Measurements from ENCODE around the gene SPATA12.

- TF ChIP-seq POLR2A (IDR thresholded peaks at IDR 0.05): no peak
- TF ChIP-seq, protein P1, sequence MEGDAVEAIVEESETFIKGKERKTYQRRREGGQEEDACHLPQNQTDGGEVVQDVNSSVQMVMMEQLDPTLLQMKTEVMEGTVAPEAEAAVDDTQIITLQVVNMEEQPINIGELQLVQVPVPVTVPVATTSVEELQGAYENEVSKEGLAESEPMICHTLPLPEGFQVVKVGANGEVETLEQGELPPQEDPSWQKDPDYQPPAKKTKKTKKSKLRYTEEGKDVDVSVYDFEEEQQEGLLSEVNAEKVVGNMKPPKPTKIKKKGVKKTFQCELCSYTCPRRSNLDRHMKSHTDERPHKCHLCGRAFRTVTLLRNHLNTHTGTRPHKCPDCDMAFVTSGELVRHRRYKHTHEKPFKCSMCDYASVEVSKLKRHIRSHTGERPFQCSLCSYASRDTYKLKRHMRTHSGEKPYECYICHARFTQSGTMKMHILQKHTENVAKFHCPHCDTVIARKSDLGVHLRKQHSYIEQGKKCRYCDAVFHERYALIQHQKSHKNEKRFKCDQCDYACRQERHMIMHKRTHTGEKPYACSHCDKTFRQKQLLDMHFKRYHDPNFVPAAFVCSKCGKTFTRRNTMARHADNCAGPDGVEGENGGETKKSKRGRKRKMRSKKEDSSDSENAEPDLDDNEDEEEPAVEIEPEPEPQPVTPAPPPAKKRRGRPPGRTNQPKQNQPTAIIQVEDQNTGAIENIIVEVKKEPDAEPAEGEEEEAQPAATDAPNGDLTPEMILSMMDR (IDR thresholded peaks at IDR 0.05): no peak
Measured at GRCh38 chr3:57074135-57074534, 13.7 kb downstream of the SPATA12 start.

Data from tibial nerve (tissue), 3 donors.